IMR-90 (cell line): ENCODE data around the gene UTF1. TPM values are rescaled to one million over a fixed set of nuclear protein-coding genes. Genes with fewer than 3 reads are reported as not detected.

Experiments used
- ATAC-seq: fragments of 200-7000 bp; cut with Tn5 transposase; 2 replicates; pipeline ENCODE4 v1.9.1; 2020; ENCODE audit warnings: low read depth, mild to moderate bottlenecking, moderate library complexity
- BruUV-seq: library from RNA; stranded (reverse); fragments of 400-500 nt; replicated peaks from 2 replicates; lab custom pipeline; 2021; lab: Mats Ljungman, UMichigan
- CTCF ChIA-PET: fragments of 300-600 bp; formaldehyde crosslinking; extraction: SDS; loops from one replicate; lab custom pipeline; 2021; ENCODE audit warnings: antibody characterized with exemption; lab: Yijun Ruan, JAX
- POLR2A ChIA-PET: fragments of 300-600 bp; sonication (Branson Sonifier 250); formaldehyde crosslinking; loops from one replicate; lab custom pipeline; 2022; ENCODE audit warnings: antibody characterized with exemption; ENCODE audit not compliant: unreplicated experiment; lab: Charles Lee
- DNase-seq: peaks from one replicate; pipeline ENCODE4 v3.0.0; 2013
- H2AFZ ChIP-seq: replicated peaks from 2 replicates; pipeline ENCODE3; 2013; ENCODE audit warnings: low read length, mild to moderate bottlenecking; ENCODE audit not compliant: poor library complexity
- H2AK5ac ChIP-seq: 2 replicates; pipeline ENCODE4 v1.6.1; 2013; ENCODE audit warnings: low read depth, low read length, inconsistent platforms
- H2AK9ac ChIP-seq: replicated peaks from 2 replicates; pipeline ENCODE3; 2013; ENCODE audit warnings: mild to moderate bottlenecking, low read depth, low read length, moderate library complexity; ENCODE audit not compliant: poor library complexity
- H2BK120ac ChIP-seq: 2 replicates; pipeline ENCODE4 v1.6.1; 2013; ENCODE audit warnings: low read depth, low read length, inconsistent platforms
- H2BK15ac ChIP-seq: 3 replicates; pipeline ENCODE4 v1.6.1; 2013; ENCODE audit warnings: low read depth, low read length, inconsistent platforms
- H2BK20ac ChIP-seq: 2 replicates; pipeline ENCODE4 v1.6.1; 2013; ENCODE audit warnings: low read depth, mild to moderate bottlenecking, inconsistent platforms, low read length, moderate library complexity
- H2BK5ac ChIP-seq: 2 replicates; pipeline ENCODE4 v1.6.1; 2013; ENCODE audit warnings: mild to moderate bottlenecking, low read depth, low read length, inconsistent platforms; ENCODE audit not compliant: poor library complexity, severe bottlenecking
- H3K14ac ChIP-seq: replicated peaks from 2 replicates; pipeline ENCODE4 v1.6.1; 2013; ENCODE audit warnings: low read depth, low read length, inconsistent platforms
- H3K18ac ChIP-seq: 2 replicates; pipeline ENCODE4 v1.6.1; 2013; ENCODE audit warnings: low read depth, low read length, control low read depth
- H3K23ac ChIP-seq: 2 replicates; pipeline ENCODE4 v1.6.1; 2013; ENCODE audit warnings: low read depth, low read length, inconsistent platforms
- H3K27ac ChIP-seq: 2 replicates; pipeline ENCODE4 v1.5.1; 2013; ENCODE audit warnings: mild to moderate bottlenecking, control low read depth, low read length; ENCODE audit not compliant: insufficient read depth
- H3K27me3 ChIP-seq: 2 replicates; pipeline ENCODE4 v1.6.1; 2013; ENCODE audit warnings: low read length; ENCODE audit not compliant: control insufficient read depth, insufficient read depth
- H3K36me3 ChIP-seq: 2 replicates; pipeline ENCODE4 v1.6.1; 2013; ENCODE audit warnings: low read length, mixed read lengths; ENCODE audit not compliant: control insufficient read depth, insufficient read depth
- H3K4ac ChIP-seq: 2 replicates; pipeline ENCODE4 v1.6.1; 2013; ENCODE audit warnings: low read depth, low read length, inconsistent platforms
- H3K4me1 ChIP-seq: 2 replicates; pipeline ENCODE4 v1.6.1; 2013; ENCODE audit warnings: low read length, mixed read lengths; ENCODE audit not compliant: control insufficient read depth, insufficient read depth
- H3K4me2 ChIP-seq: 2 replicates; pipeline ENCODE4 v1.6.1; 2013; ENCODE audit warnings: low read depth, mild to moderate bottlenecking, control low read depth, low read length, moderate library complexity
- H3K4me3 ChIP-seq: 2 replicates; pipeline ENCODE4 v1.5.1; 2013; ENCODE audit warnings: low read depth, mild to moderate bottlenecking, control low read depth, low read length, moderate library complexity; ENCODE audit not compliant: insufficient read depth
- H3K56ac ChIP-seq: 2 replicates; pipeline ENCODE4 v1.6.1; 2013; ENCODE audit warnings: low read length, inconsistent platforms; ENCODE audit not compliant: insufficient read depth; ENCODE audit errors: extremely low read depth
- H3K79me1 ChIP-seq, 2 experiments: 2 replicates each; pipeline ENCODE4 v1.6.1; 2013; ENCODE audit warnings: low read length in 2 of 2, inconsistent platforms in 1 of 2, low read depth in 1 of 2
- H3K9ac ChIP-seq: 2 replicates; pipeline ENCODE4 v1.6.1; 2013; ENCODE audit warnings: low read depth, low read length, control low read depth
- H3K9me1 ChIP-seq: 2 replicates; pipeline ENCODE4 v1.6.1; 2013; ENCODE audit warnings: low read length, inconsistent platforms; ENCODE audit not compliant: insufficient read depth
- H3K9me3 ChIP-seq: 2 replicates; pipeline ENCODE4 v1.6.1; 2013; ENCODE audit warnings: low read length; ENCODE audit not compliant: control insufficient read depth, insufficient read depth
- H4K20me1 ChIP-seq: 2 replicates; pipeline ENCODE4 v1.6.1; 2013; ENCODE audit warnings: low read length, inconsistent platforms; ENCODE audit not compliant: insufficient read depth
- H4K5ac ChIP-seq: 2 replicates; pipeline ENCODE4 v1.6.1; 2013; ENCODE audit warnings: mild to moderate bottlenecking, low read depth, low read length, control low read depth
- H4K8ac ChIP-seq, 2 experiments: 2 replicates each; pipeline ENCODE4 v1.6.1; 2013; ENCODE audit warnings: low read depth in 2 of 2, low read length in 2 of 2, control low read depth in 1 of 2, inconsistent platforms in 1 of 2
- H4K91ac ChIP-seq: 2 replicates; pipeline ENCODE4 v1.6.1; 2013; ENCODE audit warnings: low read depth, low read length, inconsistent platforms; ENCODE audit not compliant: insufficient read depth
- BHLHE40 ChIP-seq: fragments of 150-350 bp; IDR thresholded peaks from 2 replicates; pipeline ENCODE4 v1.6.1; 2016; ENCODE audit warnings: mild to moderate bottlenecking, low read depth, low read length
- CHD1 ChIP-seq: IDR thresholded peaks from 2 replicates; pipeline ENCODE4 v1.6.1; 2012; ENCODE audit warnings: low read depth, low read length, improper control_type of control experiment
- CTCF ChIP-seq: conservative IDR thresholded peaks from 2 replicates; pipeline ENCODE4 v1.5.1; 2012; ENCODE audit warnings: mild to moderate bottlenecking, low read depth, low read length, improper control_type of control experiment
- MAFK ChIP-seq: IDR thresholded peaks from 2 replicates; pipeline ENCODE4 v1.6.1; 2012; ENCODE audit warnings: low read depth, low read length, improper control_type of control experiment
- RFX5 ChIP-seq: IDR thresholded peaks from 2 replicates; pipeline ENCODE4 v1.8.0; 2012; ENCODE audit warnings: low read depth, mild to moderate bottlenecking, low read length, moderate library complexity
- USF2 ChIP-seq: fragments of 150-350 bp; IDR thresholded peaks from 2 replicates; pipeline ENCODE4 v1.6.1; 2017; ENCODE audit warnings: mild to moderate bottlenecking, antibody characterized with exemption, low read length, low read depth
- WGBS, 2 experiments: methylation state at CpG; one replicate each; pipeline versions ENCODE4 v1.1.5 to v1.1.7; 2013; ENCODE audit warnings: missing lambda C conversion rate in 2 of 2; ENCODE audit not compliant: insufficient read length in 1 of 2; ENCODE audit errors: extremely low coverage in 2 of 2; 5-methylcytosine and 5-hydroxymethylcytosine counted together
- dilution Hi-C: fragments of 300-500 bp; cut with HindIII; formaldehyde crosslinking; loops from one replicate; pipeline ENCODE4 v1.14.3; 2018; ENCODE audit warnings: low sequenced_read_pairs; ENCODE audit not compliant: unreplicated experiment
- in situ Hi-C: fragments of 300-500 bp; cut with MboI; formaldehyde crosslinking; loops from 3 replicates; pipeline ENCODE4 v1.14.3; 2019; ENCODE audit warnings: low sequenced_read_pairs, inconsistent platforms, mixed read lengths
- intact Hi-C: fragments of 100-400 bp; cut with micrococcal nuclease; formaldehyde crosslinking; loops from 2 replicates; pipeline ENCODE4 v1.10.0; 2022
- polyA plus RNA-seq, 3 experiments: library from polyadenylated mRNA; depleted of rRNA; stranded (reverse); fragments of >200 nt; gene quantifications; 2 replicates each; pipeline ENCODE4 v1.2.3, GENCODE V29; 2012; ENCODE audit warnings: low replicate concordance in 1 of 3
- total RNA-seq: library from RNA; depleted of rRNA; stranded (reverse); fragments of >200 nt; gene quantifications from 2 replicates; pipeline ENCODE4 v1.2.3, GENCODE V29; 2012

UTF1 gene
- total and polyA plus RNA-seq, 2 of the 4 experiments (the other 2 are of a cell fraction), result not detected

GRCh38 chr10:133187091-133187905 is 42.7 kb upstream of the UTF1 start:
- Histone ChIP-seq H3K4me1 (no peaks in the 10 kb centered on the region), H3K18ac (no peak overlapping the region), H2BK15ac (no peak overlapping the region), H4K91ac (no peak overlapping the region), H2BK5ac (no peak overlapping the region), H2AK9ac (no peak overlapping the region), H3K9me1 (no peaks in the 10 kb centered on the region), H3K14ac (no peak overlapping the region), H3K4me2 (no peak overlapping the region), H3K4me3 (no peak overlapping the region), H3K27ac (no peak overlapping the region), H3K79me1 (no peaks in the 10 kb centered on the region), H2BK20ac (no peak overlapping the region), H3K36me3 (peaks cover 2% of the 10 kb centered on the region), H3K23ac (no peak overlapping the region), H4K20me1 (no peaks in the 10 kb centered on the region), H3K9me3 (peaks cover 4% of the 10 kb centered on the region; the same call in 1 of the 2 replicates), H4K8ac (no peak overlapping the region), H3K56ac (no peak overlapping the region), H3K4ac (no peak overlapping the region), H3K27me3 (no peaks in the 10 kb centered on the region), H3K9ac (no peak overlapping the region), H4K5ac (no peak overlapping the region), H2BK120ac (no peak overlapping the region), H2AK5ac (no peak overlapping the region), H2AFZ (peak overlapping the region; percentile 14)
- dilution Hi-C loops, result no loop called here
- no TSS peak for BruUV-seq
- in situ Hi-C loops, result no loop called here
- TF ChIP-seq RFX5 (no peak), BHLHE40 (no peak), CHD1 (no peak), MAFK (no peak), CTCF (no peak), USF2 (no peak)
- intact Hi-C loops, result no loop called here
- WGBS, 2 experiments, result 70% methylated on average over 2 of the region's 38 CpGs; no CpG with 5 or more reads in 1 of the 2 experiments
- ChIA-PET CTCF (no interaction called here), POLR2A (no interaction called here)
- ATAC-seq, result no peak
- DNase-seq, result no peak
